ENCODE measurements around the gene TFPI2. TPM values are rescaled to one million over a fixed set of nuclear protein-coding genes. Genes with fewer than 3 reads are reported as not detected.

Gene TFPI2
- total RNA-seq, 1 experiment from 2014 or later, result not detected

- no peak for TF ChIP-seq CTCF (IDR thresholded peaks at IDR 0.05; ENCODE audit: unreplicated experiment)
- Mint-ChIP-seq H3K27me3 (ENCODE audit: insufficient read depth, unreplicated experiment) (no peaks in the 10 kb centered on the region), H3K36me3 (ENCODE audit: insufficient read depth, unreplicated experiment) (no peaks in the 10 kb centered on the region), H3K9me3 (ENCODE audit: unreplicated experiment) (peaks cover 10% of the 10 kb centered on the region), H3K4me3 (ENCODE audit: unreplicated experiment) (no peak overlapping the region), H3K27ac (ENCODE audit: low read depth, unreplicated experiment) (no peak overlapping the region), H3K4me1 (ENCODE audit: insufficient read depth, unreplicated experiment) (no peaks in the 10 kb centered on the region)
- intact Hi-C loops (cut with micrococcal nuclease), result no loop called here
- BruUV-seq (replicated peaks), result no TSS peak
- DNase-seq (ENCODE audit: unreplicated experiment), result no peak
- CTCF ChIA-PET, result no interaction called here
- POLR2A ChIA-PET, result no interaction called here
Measured at GRCh38 chr7:93884541-93884940, 6.0 kb downstream of the TFPI2 start.

- H3K9me3 Mint-ChIP-seq (ENCODE audit: unreplicated experiment), result peaks cover 12% of the 10 kb centered on the region
- no peaks in the 10 kb centered on the region for H3K36me3 Mint-ChIP-seq (ENCODE audit: insufficient read depth, unreplicated experiment)
- intact Hi-C loops (cut with micrococcal nuclease), result no loop called here
- no TSS peak for BruUV-seq (replicated peaks)
- no peak overlapping the region for H3K27ac Mint-ChIP-seq (ENCODE audit: low read depth, unreplicated experiment)
- H3K27me3 Mint-ChIP-seq (ENCODE audit: insufficient read depth, unreplicated experiment), result no peaks in the 10 kb centered on the region
- no peak for TF ChIP-seq CTCF (IDR thresholded peaks at IDR 0.05; ENCODE audit: unreplicated experiment)
- H3K4me1 Mint-ChIP-seq (ENCODE audit: insufficient read depth, unreplicated experiment), result no peaks in the 10 kb centered on the region
- DNase-seq (ENCODE audit: unreplicated experiment), result no peak
- H3K4me3 Mint-ChIP-seq (ENCODE audit: unreplicated experiment), result no peak overlapping the region
- POLR2A ChIA-PET, result no interaction called here
- CTCF ChIA-PET, result no interaction called here
Measured at GRCh38 chr7:93883917-93884345, 6.6 kb downstream of the TFPI2 start.

- Mint-ChIP-seq H3K27me3 (ENCODE audit: insufficient read depth, unreplicated experiment) (no peaks in the 10 kb centered on the region), H3K36me3 (ENCODE audit: insufficient read depth, unreplicated experiment) (no peaks in the 10 kb centered on the region), H3K4me1 (ENCODE audit: insufficient read depth, unreplicated experiment) (no peaks in the 10 kb centered on the region), H3K4me3 (ENCODE audit: unreplicated experiment) (no peak overlapping the region), H3K9me3 (ENCODE audit: unreplicated experiment) (peaks cover 12% of the 10 kb centered on the region), H3K27ac (ENCODE audit: low read depth, unreplicated experiment) (no peak overlapping the region)
- intact Hi-C loops (cut with micrococcal nuclease), result no loop called here
- ChIA-PET POLR2A (no interaction called here), CTCF (no interaction called here)
- no TSS peak for BruUV-seq (replicated peaks)
- no peak for DNase-seq (ENCODE audit: unreplicated experiment)
- no peak for TF ChIP-seq CTCF (IDR thresholded peaks at IDR 0.05; ENCODE audit: unreplicated experiment)
Measured at GRCh38 chr7:93883078-93883916, 7.3 kb downstream of the TFPI2 start.

GRCh38 chr7:93882468-93882867 lies 8.1 kb downstream of the TFPI2 start:
- no peak for TF ChIP-seq CTCF (IDR thresholded peaks at IDR 0.05; ENCODE audit: unreplicated experiment)
- no peaks in the 10 kb centered on the region for H3K4me1 Mint-ChIP-seq (ENCODE audit: insufficient read depth, unreplicated experiment)
- H3K4me3 Mint-ChIP-seq (ENCODE audit: unreplicated experiment), result no peak overlapping the region
- no peak for DNase-seq (ENCODE audit: unreplicated experiment)
- no peak overlapping the region for H3K27ac Mint-ChIP-seq (ENCODE audit: low read depth, unreplicated experiment)
- H3K36me3 Mint-ChIP-seq (ENCODE audit: insufficient read depth, unreplicated experiment), result no peaks in the 10 kb centered on the region
- no TSS peak for BruUV-seq (replicated peaks)
- POLR2A ChIA-PET, result no interaction called here
- peaks cover 12% of the 10 kb centered on the region for H3K9me3 Mint-ChIP-seq (ENCODE audit: unreplicated experiment)
- H3K27me3 Mint-ChIP-seq (ENCODE audit: insufficient read depth, unreplicated experiment), result no peaks in the 10 kb centered on the region
- CTCF ChIA-PET, result no interaction called here
- intact Hi-C loops (cut with micrococcal nuclease), result no loop called here
